GM21528 (cell line): ENCODE results near the gene EXOC4.

Experiments used
- ATAC-seq: cut with Tn5 transposase; IDR thresholded peaks from one replicate; pipeline ENCODE4 v1.9.1; 2021; ENCODE audit warnings: mild to moderate bottlenecking, moderate library complexity; ENCODE audit not compliant: unreplicated experiment, low FRiP score

EXOC4 gene

DNA sequence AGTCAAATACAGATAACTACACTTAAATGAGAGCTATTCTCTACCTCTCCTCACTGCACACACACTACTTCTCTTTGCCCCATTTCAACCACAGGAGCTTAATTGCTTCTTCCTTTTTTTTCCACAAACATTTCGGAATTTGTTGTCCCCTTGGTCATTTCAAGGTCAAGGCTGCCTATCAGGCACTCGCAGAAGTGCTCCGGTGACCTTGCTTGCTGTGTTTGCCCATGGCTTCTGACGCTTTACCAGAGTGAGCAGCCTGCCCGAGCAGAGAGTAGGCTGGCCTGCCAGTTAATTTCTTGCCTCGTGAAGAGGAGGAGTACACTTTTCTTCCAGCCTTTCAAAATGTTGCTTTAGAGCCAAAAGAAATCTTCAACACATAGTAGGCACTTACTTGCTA is 577.2 kb downstream of the EXOC4 start:
- ATAC-seq: no peak

DNA sequence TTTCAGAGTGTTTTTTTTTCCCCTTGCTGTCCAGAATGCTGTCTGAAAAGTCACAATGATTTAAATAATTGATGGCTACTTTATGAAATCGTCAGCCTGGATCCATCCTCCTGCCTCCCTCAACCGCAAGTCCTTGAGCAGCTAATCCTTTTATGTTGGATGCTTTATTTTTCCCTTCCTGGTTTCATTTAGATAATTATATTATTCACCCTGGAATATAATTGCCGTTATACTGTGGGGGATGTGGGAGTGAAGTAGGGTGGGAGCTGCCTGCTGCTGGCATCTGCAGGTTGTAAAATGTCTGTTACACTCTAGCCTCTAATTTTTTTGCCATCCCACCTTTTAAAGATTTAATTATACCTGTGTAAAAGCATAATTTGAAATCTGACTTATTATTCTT is 583.8 kb downstream of the EXOC4 start:
- ATAC-seq: no peak

DNA sequence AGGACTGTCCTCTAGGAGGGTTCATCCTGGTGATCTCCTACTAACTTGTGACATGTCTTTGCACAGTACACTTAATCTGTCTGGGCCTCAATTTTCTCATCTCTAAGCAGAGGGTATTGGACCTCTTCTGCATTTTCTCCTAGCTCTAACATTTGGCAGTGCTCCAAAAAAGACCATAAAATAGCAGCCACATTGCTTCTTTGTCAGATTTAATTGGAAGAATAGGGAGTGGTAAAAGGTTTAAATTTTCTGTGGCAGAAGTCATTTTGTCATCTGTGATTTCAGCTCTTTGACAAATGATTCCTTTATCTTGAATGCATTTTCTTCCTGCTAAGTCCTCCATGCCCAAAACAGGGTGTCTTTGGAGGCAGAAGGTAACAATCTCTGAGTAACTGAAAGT is 584.3 kb downstream of the EXOC4 start:
- no peak for ATAC-seq

DNA sequence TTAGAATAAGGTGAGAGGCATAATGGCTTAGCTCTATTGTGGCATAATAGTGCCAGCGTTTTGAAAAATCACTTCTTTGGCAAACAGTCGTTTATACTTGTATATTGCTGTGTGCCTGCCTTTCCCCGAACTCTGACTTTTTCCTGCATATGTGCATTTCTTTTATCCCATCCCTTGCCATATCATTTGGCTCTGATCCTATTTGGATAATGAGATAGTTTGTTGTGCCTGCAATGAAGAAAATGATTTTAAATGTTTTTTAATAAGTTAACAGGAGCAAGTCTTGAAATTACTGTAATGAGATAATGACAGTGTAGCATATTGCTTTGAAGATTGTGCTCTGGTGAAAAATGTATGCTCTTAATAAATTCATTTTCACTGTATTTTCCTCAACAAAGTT is 586.2 kb downstream of the EXOC4 start:
- ATAC-seq: no peak

DNA sequence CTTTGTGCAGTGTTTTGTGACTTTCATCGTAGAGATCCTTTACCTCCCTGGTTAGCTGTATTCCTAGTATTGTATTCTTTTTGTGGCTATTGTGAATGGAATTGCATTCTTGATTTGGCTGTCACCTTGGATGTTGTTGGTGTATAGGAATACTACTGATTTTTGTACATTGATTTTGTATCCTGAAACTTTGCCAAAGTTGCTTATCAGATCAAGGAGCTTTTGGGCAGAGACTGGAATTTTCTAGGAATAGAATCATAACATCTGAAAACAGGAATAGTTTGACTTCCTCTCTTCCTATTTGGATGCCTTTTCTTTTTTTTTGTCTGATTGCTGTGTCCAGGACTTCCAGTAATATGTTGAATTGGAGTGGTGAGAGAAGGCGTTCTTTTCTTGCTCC is 590.5 kb downstream of the EXOC4 start:
- ATAC-seq: no peak

DNA sequence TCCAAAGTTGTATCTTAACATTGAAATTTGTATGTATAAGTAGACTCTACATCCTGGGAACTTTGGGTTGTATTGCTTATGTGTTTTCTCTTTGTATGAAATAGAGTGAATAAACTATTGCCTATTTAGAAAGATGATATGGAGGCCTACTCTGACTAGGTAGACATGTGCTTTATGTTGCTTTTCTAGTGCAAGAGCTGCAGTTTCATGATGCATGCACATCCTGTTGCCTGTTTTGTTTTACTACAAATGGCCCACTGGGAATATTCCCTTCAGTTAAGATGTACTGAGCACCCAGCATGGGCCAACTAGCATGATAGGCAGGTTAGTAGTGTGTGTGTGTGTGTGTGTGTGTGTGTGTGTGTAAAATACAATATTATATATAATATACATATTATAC is 592.1 kb downstream of the EXOC4 start:
- no peak for ATAC-seq

DNA sequence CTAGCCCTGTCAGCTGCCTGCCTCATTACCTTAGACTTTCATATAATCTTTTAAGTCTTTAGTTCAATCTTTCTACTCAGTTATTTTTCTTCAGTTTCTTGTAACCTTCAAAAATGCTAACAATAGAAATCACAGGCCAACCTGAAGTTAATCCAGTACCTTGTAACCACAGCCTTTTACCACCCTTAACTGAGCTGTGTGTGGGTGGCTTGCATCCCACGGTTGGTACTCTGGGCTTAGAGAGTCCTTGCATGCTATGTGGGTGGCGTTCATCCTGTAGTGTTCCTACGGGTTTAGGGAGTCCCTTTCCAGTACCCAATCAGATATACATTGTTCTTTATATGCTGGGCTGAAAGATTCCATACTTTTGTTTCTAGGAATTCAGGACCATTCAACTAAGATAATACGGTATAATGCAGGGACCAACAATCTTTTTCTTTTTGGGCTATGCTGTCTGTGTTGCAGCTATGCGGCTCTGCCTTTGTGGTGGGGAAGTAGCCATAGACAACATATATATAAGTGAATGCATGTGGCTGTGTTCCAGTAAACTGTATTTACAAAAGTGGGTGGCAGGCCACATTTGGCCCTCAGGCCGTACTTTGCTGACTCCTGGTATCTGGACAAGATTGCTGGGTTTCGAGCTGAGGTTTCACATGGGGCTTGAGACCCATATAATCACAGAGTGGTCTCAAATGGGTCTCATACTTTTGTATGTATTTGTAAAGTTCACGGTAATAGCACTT is 593.5 kb downstream of the EXOC4 start:
- no peak for ATAC-seq

DNA sequence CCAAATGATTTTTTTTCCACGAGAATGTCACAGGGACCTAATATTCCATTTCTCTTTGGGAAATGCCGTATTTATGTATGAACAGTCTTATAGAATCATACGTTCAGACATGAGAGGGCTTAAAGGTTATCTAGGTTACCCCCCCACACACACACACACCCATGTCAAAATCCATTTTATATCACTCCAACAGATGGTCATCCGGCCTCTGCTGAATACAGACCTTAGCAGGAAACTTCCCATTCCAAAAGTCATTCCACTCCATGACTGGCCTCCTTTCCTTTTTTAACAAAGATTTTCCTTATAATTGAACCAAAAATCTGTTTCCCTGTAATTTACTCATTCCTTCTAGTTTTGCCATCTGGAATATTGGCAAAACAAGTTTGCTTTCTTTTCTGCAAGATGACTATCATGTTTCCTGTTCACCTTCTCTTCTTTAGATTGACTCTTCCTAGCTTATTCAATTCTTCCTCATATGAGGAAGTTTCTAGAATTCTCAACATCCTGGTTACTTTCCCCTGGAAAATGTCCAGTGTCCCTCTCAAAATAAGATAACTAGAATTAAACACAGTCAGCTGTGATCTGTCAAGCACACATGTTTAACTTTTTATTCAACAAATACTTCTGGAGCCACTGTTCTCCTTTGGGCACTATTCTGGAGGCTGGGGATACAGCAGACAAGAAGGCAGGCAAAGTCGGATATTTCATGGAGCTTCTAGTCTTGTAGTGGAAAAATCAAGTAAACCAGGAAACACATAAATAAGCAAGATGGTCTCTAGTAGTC is 597.8 kb downstream of the EXOC4 start:
- ATAC-seq: no peak

DNA sequence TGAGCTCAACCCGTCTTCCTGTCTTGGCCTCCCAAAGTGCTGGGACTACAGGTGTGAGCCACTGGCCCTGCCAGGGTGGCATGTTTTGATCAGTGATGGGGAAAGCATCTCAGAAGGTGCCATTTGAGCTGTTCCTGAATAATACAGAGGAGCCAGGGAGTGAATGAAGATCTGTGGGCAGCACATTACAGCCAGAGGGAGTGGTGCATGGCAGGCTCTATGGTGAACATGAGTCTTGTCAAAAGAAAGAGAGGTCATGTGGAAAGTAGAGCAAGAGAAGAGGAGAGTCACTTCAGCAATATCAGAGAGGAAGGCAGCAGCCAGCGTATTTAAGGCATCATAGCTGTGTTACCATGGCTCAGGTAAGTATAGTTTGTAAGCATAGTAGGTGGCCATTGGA is 598.5 kb downstream of the EXOC4 start:
- no peak for ATAC-seq

DNA sequence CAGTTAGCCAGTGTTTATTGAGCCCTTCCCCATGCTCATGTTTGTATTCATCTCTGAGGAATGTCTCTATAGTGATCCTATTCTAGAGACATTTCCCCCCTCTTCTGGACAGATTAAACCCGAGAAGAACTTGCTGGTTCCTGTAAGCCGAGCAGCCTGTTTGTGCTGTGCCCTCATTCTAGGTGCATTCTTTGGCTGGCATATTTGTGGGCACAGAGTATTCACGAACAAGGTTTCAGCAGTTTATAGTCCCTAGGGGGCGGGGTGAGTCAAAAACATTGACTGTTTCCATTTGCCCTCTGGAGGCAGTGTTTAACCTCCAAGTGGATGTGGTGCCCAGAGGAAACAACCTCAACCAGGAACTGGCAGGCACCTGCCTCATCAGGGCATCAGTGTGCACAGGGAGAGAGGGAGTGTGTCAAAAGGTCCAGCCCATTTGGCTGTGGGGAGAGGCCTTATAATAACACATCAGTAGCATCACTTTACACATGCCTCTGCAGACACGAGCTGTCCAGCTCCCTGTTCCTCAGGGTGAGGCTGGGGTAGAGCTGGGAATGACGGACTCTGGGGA is 600.9 kb downstream of the EXOC4 start:
- ATAC-seq: no peak

DNA sequence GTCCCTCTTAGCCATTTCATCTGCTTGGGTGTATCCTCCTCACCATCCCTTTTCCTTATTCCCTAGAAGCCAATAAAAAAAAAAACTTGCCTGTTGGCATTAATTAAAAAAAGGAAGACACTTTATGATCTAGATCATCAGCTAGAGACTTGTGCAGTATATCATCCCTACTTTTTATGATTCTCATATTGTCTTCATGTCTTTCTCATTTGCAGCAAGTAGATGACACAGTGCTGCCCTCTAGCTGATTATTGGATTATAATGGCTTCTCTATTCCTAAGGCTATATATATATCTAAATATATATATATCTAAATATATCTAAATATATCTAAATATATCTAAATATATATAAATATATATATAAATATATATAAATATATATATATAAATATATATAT is 601.9 kb downstream of the EXOC4 start:
- ATAC-seq: no peak

DNA sequence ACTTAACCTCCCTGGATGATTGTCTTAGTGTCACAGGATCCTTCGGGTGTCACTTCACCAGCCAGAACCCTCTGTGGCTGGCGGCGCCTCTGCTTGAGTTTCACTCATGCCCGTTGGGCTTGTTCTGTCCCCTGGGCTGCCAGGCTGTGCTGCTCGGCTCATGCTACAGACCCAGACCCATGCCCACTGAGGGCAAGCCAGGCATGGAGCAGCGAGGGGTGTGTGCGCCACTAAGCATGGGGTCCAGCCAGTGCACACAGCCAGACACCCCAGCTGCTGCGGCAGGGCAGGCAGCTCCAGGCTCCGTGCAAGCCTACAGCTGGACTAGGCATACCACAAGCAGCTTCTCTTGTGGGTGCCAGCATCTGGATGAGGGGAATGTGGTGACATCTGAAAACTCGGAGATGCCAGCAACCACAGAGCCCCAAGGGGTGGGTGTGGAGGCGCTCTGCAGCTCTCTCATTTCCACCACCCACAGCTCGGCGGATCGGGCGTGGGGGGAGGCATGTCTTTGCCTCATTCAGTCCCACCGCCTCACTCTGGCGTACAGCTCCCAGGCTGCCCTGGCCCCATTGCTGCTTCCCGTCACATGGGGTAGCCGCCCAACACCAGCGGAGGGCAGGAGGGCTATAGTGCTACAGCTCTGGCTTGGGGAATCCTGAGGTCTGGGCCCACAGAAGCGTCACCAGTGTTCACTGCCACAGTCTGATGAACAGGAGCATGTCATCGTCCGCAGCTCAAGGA is 604.7 kb downstream of the EXOC4 start:
- no peak for ATAC-seq

DNA sequence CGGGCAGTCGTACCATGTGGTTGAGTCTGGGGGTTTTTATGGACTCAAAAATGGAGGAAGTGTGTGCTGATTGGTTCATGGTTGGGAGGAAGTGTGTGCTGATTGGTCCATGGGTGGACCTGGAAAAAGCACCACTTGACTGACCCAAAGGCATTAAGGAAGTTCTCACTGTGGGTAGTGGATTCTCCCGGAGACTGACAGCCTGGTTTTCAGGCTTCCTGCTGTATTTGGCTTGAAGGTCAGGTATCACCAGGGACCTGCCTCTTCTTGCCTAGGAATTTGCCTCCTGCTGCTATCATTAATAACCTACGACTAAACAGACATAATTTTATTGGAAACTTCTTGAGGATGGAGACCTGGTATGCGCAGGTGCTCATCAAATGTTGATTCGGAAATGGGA is 605.4 kb downstream of the EXOC4 start:
- no peak for ATAC-seq

DNA sequence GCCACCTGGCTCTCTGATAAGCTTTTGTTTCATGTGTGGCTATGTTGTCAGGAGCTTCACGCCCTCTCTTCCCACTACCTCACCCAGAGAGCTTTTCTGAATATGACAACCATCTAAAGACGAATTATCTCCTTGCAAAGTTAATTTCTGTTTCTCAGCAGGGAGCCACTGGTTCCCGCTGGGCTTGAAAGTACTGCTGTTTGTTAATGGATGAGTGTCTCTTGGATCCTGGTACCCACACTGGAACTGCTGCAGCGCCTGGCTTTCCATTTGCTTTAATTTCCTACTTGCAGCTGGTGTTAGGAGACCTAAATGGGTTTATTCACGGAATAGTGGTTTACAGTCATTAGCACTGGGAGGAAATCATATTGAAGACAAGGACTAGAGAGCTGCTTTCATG is 606.4 kb downstream of the EXOC4 start:
- ATAC-seq: no peak

DNA sequence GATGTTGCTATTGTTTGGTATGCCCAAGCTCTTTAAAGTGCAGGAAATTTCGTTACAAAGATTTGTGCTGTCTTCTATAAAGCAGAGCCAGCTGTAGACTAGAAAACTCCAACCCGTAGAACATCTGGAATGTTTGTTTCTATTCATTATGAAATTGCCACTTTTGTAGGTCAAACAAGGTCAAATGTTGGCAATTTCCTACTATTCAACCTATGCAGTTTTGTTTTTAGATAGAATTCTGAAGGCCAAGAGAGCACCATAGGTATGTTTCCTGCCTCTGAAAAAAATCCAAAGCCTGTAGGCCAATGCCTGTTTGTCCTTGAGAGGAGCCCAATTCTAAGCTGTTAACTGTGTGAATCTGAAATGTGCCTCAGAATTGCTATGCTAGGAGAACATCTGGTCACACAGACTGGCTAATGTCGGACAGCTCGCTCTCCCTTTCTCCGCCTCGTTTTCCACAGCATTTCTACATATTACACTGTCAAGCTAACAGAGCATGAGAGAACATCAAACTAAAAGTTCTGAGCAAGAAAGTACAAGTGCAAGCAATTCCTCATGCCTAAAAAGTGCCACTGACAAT is 607.1 kb downstream of the EXOC4 start:
- ATAC-seq: no peak

DNA sequence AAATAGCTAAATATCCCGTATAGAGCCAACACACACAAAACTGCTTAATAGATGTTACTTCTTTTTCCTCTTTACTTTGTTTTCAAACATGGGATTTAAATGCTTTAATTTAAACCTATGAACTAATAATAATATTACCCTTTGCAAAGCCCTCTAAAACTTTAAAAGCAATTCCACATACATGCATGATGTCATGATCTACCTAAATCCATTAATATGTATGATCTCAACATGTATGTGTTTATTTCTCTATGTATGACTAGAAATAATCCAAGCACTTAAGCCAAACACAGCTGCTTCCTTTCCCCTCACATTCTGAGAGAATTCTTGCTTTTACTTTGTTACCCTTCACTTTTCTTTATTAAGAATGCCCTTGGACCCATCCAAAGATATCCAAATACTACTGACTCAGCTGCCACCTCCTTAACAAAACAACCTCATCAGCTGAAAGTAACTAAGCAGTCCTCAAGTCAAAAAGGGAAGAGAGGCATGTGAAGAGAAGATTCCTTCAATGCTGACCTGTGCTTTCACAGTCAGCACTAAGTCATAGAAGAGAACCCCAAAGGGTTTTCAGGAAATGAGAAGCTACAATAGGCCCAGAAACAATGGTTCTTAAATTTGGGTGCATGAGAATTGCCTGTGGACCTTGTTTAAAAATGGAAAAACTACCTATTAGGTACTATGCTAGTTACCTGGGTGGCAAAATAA is 607.9 kb downstream of the EXOC4 start:
- no peak for ATAC-seq

DNA sequence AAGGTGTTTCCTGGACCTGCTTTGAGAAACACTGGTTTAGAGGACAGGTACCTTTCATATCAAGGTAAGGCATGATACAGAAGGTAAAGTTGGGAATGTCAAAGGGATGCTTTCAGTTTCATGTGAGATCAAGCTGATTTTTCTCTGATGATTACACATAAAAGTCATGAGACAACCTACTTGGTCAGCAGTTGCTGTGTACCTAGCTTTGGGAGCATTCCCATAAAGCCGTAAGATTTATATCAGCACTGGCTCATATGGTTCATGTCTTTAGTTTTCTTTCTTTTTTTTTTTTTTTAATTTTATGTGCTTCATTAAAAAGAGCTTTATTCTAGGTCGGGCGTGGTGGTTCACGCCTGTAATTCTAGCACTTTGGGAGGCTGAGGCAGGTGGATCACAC is 609.0 kb downstream of the EXOC4 start:
- no peak for ATAC-seq

DNA sequence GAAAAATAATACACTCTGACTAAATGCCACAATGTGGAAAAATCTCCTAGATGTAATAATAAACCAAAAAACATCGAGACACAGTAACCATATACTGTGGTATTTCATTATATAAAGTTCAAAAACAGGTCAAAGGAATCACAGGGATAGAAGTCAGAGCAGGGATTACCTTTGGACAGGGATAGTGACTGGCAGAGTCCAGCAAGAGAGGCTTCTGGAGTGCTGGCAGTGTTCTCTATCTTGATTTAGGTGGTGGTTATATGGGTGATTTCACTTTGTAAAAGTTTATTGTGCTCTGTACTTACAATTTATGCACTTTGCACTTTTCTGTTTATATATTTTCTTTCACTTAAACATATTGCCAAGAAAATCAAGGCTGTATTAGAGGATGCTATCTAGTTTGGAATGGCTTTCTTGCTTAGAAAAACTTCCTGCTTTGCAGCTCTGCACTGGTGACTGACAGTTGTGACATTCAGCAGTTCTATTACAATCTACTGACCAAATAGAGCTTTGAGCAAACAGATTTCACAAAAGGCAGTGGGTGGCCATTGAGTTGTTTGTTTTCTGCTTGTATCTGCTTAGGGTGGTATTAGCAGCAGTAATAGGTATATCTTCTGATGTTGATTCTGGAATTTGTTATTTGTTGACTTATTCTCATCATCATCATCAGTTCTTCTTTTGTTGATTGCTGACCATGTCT is 610.6 kb downstream of the EXOC4 start:
- ATAC-seq: no peak

DNA sequence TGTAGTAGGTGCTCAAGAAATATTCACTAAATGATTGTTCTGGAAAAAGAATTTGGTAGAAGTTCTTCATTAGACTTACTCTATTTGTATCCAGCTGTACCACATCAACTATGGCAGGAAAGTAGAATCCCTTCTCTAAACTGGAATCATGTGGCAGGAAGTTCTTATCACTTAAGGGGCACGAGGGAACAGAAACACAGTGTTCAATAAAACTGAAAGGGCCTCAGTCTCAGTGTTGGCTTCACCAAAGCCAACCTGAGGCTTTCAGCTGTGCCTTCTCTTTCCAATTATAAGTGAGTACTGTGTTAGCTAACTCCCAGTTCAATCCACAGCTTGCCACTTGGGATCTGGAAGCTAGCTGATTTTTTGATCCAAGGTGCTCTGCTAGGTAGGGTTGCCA is 616.7 kb downstream of the EXOC4 start:
- ATAC-seq: no peak

DNA sequence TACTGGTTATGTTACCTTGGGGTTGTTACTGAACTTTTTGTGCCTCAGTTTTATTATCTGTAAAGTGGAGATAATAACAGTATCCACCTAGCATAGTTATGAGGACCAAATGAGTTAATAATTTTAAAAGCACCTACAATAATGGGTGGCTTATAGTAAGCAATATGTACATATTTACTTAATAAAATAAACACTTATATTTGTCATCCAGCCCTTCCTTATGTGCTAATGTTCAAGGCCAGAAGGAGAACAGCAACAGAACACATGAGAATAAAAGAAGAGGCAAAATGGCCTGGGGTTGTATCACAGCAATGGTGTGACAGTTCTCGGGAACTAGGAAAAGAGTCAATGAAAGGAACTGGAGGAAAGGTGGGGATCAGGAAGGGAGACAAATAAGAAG is 618.9 kb downstream of the EXOC4 start:
- no peak for ATAC-seq
